HG03354 (cell line): ENCODE data around the gene MALRD1.
"Not testable (repeated sequence)": the region's sequence is repeated elsewhere in the genome, so short reads cannot be mapped to it uniquely, and the experiment has no call there.

Experiments used
- ATAC-seq: cut with Tn5 transposase; IDR thresholded peaks from one replicate; pipeline ENCODE4 v1.9.1; 2021; ENCODE audit warnings: mild to moderate bottlenecking; ENCODE audit not compliant: unreplicated experiment, poor library complexity, severe bottlenecking

Gene MALRD1

DNA sequence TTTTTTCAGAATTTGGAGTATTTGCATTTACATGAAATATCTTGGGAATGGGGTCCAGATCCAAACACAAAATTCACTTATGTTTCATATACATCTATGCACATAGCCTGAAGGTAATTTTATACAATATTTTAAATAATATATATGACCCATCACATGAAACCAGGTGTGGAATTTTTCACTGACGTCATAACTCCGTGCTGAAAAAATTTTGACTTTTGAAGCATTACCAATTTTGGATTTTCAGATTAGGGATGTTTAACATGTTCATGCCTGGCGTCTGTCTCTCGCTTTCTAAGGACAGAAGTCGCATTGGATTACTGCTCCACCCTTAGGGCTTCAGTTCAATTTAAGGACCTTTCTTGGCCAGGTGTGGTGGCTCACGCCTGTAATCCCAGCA lies 418.1 kb downstream of the MALRD1 start:
- ATAC-seq, result no peak

DNA sequence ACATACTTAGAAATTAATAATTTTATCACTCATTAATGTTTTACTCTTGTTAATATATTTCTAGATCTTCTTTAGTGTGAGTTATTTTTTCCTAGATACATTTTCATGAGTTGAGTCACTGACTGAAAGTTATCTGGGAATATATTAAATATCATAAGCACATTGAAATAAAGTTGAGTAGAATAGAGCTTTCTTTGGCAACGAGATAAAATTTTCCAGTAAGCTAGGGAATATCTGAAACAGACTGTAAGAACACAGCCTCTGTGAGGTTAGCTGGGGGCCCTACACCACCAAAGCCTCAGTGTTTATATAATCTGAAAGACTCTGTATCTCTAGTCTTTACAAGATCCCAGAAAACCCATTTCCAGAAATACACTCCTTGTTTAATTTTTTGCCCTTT lies 419.8 kb downstream of the MALRD1 start:
- no peak for ATAC-seq

DNA sequence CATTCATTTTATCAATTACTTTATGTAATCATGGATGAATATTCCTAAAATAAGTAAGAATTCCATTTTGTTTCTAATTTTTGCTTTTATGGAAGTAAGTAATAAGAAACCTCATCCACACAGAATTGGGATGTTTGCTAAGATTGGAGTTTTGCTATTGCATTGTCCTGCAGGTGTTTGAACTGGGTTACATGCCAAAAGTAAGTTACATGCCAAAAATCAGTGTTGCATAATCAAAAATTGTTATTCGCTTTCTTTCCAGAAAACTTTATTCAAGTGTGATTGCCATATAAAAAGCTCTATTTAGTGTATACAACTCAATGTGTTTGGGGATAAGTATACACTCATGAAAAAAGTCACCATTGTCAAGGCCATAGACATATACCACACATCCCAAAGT lies 420.9 kb downstream of the MALRD1 start:
- ATAC-seq, result no peak

DNA sequence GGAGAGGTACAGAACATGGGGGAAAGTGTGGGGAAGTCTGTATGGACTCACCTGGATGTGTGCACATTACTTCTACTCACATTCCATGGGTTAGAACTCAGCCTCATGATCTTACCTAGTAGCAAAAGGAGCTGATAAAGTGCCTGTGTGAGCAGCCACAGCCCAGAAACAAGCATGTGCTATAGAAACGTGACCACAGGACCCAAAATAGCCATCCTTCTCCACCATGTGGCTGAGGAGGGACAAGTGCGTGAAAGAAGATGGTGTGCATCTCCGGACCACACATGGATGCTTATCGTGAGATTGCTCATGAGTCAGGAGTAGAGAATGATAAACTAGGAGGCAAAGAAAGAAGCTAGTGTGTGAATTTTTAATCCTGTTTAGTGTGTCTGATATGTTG lies 431.3 kb downstream of the MALRD1 start:
- no peak for ATAC-seq

DNA sequence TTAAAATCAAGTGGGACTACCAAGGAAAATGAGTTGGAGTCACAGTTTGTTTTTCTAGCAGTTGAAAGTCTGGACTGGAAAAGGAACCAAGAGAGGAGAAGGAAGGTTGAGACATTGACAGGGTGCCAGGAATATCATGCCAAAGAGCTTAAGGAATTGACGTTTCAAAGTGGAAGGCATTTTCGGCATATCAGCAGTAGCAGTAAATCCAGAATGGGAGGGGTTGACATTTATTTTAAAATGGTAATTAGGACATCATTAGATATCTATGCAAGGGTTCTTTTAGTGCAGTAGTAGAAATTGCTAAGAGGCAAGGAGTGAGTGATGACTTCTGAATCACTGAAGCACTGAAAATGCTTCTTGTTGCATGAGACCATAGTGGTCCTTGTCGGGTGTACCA lies 431.8 kb downstream of the MALRD1 start:
- ATAC-seq, result no peak

DNA sequence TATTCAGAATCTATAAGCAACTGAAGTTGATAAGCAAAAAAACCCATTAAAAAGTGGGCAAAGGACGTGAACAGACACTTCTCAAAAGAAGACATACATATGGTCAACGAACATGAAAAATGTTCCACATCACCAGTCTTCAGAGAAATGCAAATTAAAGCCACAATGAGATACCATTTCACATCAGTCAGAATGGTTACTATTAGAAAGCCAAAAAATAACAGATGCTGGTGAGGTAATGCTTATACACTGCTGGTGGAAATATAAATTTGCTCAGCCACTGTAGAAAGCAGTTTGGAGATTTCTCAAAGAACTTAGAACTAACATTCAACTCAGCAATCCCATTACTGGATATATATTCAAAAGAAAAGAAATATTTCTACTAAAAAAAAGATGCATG lies 434.8 kb downstream of the MALRD1 start:
- no peak for ATAC-seq

DNA sequence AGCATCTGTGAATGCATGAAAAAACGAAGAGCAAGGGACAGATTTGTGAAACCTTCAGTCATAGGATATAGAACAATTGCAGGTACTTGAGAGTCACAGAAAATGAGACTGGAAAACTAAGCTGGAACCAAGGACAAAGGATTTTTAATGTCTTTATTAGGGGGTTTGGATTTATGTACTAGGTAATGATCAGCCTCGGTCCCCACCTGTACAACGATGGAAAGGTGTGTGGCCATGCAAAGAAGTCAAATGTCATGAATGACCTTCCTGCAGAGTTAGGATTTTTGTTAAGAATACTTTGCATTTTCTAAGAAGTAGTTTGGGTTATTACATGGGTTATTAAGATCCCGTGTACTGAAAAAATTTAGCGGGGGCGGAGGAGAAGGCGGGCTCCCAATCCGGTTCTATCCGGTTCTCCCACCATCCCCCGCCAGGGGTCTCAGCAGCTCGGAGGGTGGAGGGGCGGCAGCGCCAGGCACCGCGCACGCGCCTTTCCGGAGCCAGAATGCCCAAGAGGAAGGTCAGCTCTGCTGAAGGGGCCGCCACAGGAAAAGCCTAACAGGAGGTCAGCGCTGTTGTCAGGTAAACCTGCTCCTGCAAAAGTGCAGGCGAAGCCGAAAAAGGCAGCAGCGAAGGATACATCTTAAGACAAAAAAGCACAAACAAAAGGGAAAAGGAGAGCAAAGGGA lies 440.1 kb downstream of the MALRD1 start:
- no peak for ATAC-seq

DNA sequence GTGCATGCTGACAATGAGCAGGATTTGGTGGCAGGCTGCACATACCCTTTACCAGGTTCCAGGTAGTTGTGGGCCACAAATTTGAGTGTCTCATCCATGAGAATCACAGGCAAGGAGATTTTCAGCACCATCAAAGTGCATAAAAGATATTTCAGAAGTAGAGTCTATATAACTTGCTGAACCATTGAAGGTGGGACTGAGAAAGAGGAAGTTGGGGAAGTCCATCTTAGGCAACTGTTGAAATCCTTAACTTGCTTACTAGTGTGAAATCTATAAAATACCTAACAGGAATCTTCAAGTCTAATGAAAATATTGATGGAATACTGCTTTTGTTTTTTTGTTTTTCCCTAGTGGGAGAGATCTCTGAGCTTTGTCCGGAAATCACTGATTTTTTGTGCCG lies 442.6 kb downstream of the MALRD1 start:
- ATAC-seq, result no peak

DNA sequence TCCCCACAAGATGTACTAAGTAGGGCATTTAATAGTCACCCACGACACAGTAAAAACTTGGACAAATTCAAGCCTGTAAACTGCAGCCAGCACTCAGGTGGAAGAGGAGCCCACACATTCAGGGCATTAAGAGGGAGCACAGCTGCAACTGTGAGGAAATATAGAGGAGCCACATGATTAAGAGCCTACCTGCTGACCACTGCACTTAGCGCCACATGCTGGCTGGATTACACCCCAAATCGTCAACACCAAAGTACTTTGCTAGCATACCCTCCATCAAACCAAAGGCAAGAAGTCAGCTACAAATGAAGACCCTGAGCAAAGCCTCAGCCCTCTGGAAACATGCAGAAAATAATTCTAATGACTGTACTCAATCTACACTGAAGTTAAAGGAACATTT lies 445.3 kb downstream of the MALRD1 start:
- ATAC-seq, result no peak

DNA sequence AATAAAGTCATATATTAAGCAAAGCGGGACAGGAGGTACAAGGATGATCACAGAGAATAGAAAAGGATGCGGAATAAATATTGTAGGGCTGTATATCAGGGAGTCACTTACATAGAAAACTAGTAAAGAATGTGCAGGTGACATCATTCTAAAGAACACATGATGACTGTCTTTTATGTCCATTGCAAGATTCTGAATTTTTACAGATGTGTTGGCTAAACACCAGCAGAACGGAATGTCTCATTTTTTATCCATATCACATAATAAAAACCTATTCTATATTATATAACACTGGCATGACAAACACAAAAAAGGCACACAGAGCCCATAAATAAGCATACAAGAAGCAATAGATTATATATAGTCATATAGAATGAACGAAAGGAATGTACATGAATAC lies 448.4 kb downstream of the MALRD1 start:
- ATAC-seq, result no peak

DNA sequence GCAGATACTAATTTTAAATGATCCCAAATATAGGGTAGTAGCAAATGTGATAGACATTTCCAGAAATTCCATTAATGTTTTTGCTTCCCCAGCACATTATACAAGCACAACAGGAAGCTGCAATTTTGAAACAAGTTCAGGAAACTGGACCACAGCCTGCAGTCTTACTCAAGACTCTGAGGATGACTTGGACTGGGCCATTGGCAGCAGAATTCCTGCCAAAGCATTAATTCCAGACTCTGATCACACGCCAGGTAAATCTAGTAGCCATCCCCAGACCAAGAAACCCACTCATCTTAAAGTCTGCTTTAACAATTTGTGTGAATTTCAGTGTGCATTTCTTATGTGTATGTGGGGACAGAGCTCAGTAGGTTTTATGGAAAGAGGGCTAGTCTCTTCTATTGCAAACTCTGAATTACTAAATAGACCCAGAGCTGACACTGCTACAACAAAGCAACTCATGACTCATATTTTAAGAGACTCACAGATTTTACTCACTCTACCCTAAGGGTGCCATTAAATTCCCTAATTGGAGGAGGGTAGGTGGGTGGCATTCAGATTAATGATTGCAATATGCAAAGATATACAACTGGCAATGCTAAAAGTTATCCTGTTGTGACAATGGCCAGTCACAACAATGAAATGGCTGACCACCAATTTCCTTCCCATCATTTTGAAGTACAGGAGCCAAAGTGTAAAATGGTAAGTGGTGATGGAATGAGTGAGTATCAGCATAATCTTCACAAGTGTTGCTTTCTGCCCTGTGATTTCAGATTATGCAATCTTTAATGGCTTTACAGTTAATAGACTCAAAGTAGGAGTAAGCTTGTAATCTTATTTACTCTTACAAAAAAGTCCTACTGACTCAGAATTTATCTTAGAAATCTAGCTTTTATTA lies 450.0 kb downstream of the MALRD1 start:
- ATAC-seq, result no peak

DNA sequence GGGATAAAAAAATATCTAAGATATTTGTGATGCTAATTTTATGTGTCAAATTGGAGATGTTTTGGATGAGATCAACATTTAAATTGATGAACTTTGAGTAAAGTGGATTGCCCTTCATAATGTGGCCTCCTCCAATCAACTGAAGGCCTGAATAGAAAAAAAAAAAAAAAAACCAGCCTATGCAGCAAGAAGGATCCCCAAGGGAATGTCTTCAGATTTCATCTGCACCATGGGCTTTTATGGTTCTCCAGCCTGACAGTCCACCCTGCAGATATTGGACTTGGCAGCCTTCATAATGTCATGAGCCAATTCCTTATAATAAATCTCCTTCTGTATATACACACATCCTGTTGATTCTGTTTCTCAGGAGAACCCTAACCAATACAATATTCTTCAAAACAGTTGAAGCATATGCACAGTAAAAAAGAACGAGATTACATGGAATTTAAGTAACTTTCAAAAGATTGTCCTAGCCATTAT lies 450.7 kb downstream of the MALRD1 start:
- no peak for ATAC-seq

DNA sequence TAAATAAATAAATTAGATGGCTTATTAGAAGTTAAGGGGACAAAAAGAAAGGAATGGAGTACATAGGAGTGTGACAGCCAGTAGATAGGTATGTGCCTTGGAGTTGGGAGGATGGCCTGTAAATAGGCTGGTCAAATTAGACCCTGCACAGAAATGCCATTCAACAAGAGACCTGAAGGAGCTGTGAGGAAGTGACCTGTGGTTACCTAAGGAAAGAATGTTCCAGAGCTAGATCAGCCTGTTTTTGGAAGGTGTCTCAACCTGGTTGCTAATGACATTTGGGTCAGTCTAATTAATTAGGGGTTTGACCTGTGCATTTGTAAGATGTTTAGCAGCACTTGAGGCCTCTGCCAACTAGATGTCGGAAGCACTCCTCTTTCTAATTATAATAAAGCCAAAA lies 452.4 kb downstream of the MALRD1 start:
- ATAC-seq, result no peak

DNA sequence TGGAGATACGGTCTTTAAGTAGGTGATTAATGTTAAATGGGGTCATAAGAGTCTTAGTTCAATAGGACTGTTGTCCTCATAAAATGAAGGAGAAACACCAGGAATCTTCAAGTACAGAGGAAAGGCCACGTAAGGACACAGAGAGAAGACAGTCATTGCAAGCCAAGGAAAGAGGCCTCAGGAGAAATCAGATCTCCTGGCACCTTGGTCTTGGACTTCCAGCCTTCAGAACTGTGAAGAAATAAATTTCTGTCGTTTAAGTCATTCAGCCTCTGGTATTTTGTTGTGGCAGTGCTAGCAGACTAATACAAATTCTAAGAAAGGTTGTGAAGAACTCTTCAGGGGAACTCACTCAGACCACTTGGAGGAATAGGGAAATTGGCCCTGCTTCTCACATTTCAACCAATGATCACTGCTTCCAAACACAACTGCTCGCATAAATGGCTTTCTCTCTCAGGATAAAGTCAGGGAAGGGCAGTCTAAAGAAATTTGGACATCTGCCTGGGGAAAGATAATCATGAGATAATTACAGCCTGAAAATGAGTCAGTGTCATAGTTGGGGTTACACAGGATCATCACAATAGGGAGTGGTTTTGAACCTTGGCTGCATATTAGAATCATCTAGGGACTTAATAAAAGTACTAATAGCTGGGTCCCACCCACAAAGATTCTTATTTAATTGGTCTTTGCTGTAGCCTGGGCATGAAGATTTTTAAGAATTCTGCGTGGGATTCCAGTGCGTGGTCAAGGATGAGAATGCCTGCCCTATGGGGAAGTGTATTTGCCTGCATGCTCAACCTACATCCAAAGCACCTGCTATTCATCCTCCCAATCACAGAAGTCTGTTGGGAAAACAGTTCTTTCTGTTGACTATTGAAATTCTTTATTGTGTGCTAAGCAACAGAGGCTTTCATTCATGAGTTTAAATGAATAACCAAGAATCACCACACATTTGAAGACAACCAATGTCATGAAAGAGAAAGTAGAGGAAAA lies 457.0 kb downstream of the MALRD1 start:
- ATAC-seq, result no peak

DNA sequence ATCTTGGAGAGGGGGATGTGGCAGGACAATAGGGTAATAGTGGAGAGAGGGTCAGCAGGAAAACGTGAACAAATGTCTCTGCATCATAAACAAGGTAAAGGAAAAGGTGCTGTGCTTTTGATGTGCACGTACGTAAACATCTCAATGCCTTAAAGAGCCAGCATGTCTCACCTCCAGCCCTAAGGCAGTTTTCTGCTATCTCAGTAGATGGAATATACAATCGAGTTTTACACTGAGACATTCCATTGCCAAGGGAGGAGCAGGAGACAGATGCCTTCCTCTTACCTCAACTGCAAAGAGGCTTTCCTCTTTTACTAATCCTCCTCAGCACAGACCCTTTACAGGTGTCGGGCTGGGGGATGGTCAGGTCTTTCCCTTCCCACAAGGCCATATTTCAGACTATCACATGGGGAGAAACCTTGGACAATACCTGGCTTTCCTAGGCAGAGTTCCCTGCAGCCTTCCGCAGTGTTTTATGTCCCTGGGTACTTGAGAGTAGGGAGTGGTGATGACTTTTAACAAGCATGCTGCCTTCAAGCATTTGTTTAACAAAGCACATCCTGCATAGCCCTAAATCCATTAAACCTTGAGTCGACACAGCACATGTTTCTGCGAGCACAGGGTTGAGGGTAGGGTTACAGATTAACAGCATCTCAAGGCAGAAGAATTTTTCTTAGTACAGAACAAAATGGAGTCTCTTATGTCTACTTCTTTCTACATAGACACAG lies 461.6 kb downstream of the MALRD1 start:
- ATAC-seq, result not testable (repeated sequence)

DNA sequence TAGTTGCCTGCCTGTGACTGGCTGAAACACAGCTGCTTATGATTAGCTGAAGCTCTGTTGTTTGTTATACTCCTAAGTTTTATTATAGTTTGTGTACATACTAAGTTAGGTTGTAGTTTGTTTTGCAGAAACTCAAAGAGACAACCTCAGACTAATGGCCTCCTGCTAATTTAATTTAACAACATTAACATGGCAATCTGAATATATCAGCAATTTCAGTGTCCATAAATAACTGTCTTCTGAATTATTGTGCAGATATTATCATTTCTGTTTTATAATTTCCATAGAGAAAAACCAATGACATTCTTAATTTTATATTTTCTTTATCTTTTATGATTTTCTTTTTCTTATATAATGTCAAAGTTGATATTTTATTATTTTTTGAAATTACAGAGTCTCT lies 469.5 kb downstream of the MALRD1 start:
- ATAC-seq, result no peak

DNA sequence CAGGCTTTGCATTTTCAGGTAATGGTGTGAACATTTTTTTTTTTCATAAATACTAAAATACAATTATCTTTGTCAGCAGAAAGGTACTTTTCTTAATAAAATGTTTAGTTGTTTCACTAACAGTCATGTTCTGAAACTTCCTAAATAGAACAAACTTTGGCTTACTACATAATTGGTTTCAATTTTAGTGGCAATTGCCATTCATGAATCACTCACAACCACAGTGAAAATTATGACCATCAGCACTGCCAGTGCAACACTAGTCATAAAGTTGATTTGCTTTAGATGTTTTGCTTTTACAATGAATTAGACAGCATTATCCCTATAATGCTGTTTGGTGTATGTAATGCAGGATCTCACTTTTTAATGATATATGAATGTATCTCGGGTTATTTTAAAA lies 470.0 kb downstream of the MALRD1 start:
- no peak for ATAC-seq

DNA sequence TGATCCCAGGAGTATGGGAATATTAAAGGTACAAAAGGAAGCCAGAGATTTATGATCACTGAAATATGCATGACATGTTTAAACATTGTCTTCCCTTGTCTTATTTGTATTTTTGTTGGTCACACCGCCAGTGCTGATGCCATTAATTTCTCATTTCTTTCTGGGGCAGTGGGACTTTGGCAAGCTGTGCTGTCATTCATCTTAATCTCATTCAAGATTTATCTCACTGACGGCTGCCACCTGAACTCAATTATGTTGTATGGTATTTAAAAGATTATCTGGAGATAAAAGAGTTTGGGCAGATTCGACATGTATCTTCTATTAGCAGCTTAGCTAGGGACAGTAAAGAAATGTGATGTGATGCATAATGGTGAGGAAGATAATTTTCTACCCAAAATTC lies 482.7 kb downstream of the MALRD1 start:
- no peak for ATAC-seq

DNA sequence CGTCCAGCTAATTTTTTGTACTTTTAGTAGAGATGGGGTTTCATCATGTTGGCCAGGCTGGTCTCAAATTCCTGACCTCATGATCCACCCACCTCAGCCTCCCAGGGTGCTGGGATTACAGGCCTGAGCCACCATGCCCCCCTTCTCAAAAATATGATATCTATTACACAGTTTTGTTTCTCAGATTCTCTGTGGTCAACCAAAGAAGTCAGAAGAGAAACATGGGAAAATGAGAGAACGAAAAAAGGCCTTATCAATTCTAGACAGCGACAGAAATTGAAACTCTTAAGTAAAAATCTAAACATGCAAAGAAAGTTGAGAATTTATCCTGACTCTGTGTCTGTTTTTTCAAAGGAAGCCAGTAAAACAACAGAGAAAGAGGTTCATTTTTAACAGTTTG lies 483.8 kb downstream of the MALRD1 start:
- no peak for ATAC-seq
